Peyer's patch (tissue), 4 donors: ENCODE data around the gene CBLB.

ENCODE experiments used
- POLR2A ChIP-seq, 2 donors: fragments of 450-650 bp; IDR thresholded peaks; one replicate each; pipeline ENCODE4 v1.5.1; 2017; ENCODE audit warnings: antibody characterized with exemption in 2 of 2, mild to moderate bottlenecking in 2 of 2, moderate library complexity in 2 of 2
- TF ChIP-seq, protein P1 (sequence below), 6 experiments: fragments of 450-650 bp in 4 of 6; fragments of 200-600 bp in 2 of 6; sonication (generic) in 1 of 6; IDR thresholded peaks; one replicate each; pipeline ENCODE4 v1.5.1; 2017 to 2019; ENCODE audit warnings: antibody characterized with exemption in 6 of 6, mild to moderate bottlenecking in 3 of 6, moderate library complexity in 1 of 6

DNA sequence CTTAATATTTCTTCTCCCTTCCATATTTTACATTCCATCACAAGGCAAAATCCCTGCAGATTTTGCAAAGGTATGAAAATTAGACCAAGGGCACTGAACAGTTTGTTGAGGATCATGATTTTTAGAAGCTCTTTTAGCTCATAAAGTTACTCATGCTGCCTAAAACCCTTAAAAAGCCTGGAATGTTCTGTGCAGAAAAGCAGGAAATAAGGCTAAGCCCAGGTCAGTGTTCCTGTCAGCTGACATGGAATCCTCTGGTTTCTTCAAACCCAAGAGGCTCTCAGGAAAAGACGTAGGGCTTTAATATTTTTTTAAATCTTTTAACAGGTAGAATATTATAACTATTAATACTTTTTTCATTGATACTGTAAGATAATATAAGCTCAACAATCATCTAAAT lies 8.2 kb downstream of the CBLB start:
- TF ChIP-seq, protein P1, sequence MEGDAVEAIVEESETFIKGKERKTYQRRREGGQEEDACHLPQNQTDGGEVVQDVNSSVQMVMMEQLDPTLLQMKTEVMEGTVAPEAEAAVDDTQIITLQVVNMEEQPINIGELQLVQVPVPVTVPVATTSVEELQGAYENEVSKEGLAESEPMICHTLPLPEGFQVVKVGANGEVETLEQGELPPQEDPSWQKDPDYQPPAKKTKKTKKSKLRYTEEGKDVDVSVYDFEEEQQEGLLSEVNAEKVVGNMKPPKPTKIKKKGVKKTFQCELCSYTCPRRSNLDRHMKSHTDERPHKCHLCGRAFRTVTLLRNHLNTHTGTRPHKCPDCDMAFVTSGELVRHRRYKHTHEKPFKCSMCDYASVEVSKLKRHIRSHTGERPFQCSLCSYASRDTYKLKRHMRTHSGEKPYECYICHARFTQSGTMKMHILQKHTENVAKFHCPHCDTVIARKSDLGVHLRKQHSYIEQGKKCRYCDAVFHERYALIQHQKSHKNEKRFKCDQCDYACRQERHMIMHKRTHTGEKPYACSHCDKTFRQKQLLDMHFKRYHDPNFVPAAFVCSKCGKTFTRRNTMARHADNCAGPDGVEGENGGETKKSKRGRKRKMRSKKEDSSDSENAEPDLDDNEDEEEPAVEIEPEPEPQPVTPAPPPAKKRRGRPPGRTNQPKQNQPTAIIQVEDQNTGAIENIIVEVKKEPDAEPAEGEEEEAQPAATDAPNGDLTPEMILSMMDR (IDR thresholded peaks at IDR 0.05): no peak
- no peak for TF ChIP-seq POLR2A (IDR thresholded peaks at IDR 0.05)
